ENCODE results near the gene DNAAF3.

DNAAF3 gene

DNA sequence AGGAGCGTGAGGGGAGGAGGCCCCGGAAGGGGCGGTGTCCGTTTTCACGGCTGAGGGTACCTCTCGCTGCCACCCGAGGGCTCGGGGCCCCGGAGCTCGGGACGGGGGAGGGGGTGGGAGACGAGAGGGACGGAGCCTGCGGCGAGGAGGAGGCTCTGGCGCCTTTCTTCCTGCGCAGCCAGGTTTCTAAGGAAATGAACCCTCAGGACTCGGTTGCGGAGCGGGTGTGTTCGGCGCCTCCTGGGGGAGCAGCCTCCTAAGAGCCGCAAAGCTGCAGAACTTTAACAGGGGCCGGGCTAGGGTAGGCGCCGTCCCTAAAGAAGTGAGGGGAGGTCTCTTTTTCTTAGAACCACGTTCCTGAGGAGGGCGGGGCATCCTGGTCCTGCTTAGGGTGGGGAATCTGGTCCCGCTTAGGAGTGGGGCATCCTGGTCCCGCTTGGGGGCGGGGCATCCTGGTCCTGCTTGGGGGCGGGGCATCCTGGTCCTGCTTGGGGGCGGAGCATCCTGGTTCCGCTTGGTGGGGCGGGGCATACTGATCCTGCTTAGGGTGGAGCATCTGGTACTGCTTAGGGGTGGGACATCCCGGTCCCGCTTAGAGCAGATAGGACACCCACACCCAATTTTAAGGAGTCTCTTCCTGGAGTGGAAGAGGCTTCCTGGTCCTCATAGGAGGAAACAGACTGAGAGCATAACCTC, 7.4 kb upstream of the DNAAF3 start (continued):
- TF ChIP-seq, protein P1, sequence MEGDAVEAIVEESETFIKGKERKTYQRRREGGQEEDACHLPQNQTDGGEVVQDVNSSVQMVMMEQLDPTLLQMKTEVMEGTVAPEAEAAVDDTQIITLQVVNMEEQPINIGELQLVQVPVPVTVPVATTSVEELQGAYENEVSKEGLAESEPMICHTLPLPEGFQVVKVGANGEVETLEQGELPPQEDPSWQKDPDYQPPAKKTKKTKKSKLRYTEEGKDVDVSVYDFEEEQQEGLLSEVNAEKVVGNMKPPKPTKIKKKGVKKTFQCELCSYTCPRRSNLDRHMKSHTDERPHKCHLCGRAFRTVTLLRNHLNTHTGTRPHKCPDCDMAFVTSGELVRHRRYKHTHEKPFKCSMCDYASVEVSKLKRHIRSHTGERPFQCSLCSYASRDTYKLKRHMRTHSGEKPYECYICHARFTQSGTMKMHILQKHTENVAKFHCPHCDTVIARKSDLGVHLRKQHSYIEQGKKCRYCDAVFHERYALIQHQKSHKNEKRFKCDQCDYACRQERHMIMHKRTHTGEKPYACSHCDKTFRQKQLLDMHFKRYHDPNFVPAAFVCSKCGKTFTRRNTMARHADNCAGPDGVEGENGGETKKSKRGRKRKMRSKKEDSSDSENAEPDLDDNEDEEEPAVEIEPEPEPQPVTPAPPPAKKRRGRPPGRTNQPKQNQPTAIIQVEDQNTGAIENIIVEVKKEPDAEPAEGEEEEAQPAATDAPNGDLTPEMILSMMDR (tag by site-specific recombination; IDR thresholded peaks at IDR 0.05), result peak; percentile 44; the same call in 1 of the 2 replicates
- TF ChIP-seq SP7 (tag by site-specific recombination; IDR thresholded peaks at IDR 0.05) (peak; percentile 11; the same call in 1 of the 2 replicates), SP2 (tag by site-specific recombination; IDR thresholded peaks at IDR 0.05) (peak; percentile 85), ZNF335 (tag by site-specific recombination; conservative IDR thresholded peaks at IDR 0.05) (peak; percentile 81), ZNF791 (tag by site-specific recombination; IDR thresholded peaks at IDR 0.05) (no peak)
- TF ChIP-seq, protein P2, sequence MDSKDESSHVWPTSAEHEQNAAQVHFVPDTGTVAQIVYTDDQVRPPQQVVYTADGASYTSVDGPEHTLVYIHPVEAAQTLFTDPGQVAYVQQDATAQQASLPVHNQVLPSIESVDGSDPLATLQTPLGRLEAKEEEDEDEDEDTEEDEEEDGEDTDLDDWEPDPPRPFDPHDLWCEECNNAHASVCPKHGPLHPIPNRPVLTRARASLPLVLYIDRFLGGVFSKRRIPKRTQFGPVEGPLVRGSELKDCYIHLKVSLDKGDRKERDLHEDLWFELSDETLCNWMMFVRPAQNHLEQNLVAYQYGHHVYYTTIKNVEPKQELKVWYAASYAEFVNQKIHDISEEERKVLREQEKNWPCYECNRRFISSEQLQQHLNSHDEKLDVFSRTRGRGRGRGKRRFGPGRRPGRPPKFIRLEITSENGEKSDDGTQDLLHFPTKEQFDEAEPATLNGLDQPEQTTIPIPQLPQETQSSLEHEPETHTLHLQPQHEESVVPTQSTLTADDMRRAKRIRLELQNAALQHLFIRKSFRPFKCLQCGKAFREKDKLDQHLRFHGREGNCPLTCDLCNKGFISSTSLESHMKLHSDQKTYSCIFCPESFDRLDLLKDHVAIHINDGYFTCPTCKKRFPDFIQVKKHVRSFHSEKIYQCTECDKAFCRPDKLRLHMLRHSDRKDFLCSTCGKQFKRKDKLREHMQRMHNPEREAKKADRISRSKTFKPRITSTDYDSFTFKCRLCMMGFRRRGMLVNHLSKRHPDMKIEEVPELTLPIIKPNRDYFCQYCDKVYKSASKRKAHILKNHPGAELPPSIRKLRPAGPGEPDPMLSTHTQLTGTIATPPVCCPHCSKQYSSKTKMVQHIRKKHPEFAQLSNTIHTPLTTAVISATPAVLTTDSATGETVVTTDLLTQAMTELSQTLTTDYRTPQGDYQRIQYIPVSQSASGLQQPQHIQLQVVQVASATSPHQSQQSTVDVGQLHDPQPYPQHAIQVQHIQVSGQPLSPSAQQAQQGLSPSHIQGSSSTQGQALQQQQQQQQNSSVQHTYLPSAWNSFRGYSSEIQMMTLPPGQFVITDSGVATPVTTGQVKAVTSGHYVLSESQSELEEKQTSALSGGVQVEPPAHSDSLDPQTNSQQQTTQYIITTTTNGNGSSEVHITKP (tag by site-specific recombination; IDR thresholded peaks at IDR 0.05), result peak; percentile 73

DNA sequence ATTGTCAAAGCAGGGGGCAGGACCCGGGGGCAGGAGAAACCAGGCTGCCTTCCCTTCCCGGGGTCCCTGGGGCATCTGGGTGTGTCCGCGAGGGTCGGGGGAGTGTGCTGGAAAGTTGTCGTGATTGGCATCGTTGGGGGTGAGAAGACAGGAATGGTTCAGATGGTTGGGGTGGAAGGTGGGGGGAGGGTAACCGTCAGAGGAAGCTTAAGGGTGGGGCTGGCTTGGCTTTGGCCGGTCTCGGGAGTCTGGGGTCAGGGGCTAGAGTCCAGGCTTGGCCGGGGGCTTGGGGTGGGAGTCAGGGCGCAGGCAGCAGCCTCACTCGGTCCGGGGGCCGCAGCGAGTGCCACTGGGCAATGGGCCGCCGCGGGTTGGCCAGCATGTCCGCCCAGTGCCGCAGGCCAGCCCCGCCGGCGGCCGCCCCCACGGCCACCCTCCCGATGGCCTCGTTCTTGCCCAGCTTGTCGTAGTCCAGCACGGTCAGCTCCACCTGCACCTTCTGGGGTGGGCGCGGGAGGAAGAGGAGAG, 6.8 kb upstream of the DNAAF3 start:
- H3K4me3 ChIP-seq (ENCODE audit: low read depth, low read length), result peak overlapping the region; percentile 50
- POLR2A ChIA-PET, result no interaction called here
- no peak for TF ChIP-seq ZNF274 (IDR thresholded peaks at IDR 0.05; ENCODE audit: low read length)
- no peak for TF ChIP-seq ZNF274 (tag by site-specific recombination; IDR thresholded peaks at IDR 0.05; ENCODE audit: borderline replicate concordance)
- TF ChIP-seq, protein P3, sequence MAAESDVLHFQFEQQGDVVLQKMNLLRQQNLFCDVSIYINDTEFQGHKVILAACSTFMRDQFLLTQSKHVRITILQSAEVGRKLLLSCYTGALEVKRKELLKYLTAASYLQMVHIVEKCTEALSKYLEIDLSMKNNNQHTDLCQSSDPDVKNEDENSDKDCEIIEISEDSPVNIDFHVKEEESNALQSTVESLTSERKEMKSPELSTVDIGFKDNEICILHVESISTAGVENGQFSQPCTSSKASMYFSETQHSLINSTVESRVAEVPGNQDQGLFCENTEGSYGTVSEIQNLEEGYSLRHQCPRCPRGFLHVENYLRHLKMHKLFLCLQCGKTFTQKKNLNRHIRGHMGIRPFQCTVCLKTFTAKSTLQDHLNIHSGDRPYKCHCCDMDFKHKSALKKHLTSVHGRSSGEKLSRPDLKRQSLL (tag by site-specific recombination; IDR thresholded peaks at IDR 0.05), result no peak
- peak; percentile 29; the same call in 1 of the 2 replicates for TF ChIP-seq GLIS1 (tag by site-specific recombination; IDR thresholded peaks at IDR 0.05)
- TF ChIP-seq ZBTB17 (tag by site-specific recombination; IDR thresholded peaks at IDR 0.05), result no peak
- TF ChIP-seq, protein P4, sequence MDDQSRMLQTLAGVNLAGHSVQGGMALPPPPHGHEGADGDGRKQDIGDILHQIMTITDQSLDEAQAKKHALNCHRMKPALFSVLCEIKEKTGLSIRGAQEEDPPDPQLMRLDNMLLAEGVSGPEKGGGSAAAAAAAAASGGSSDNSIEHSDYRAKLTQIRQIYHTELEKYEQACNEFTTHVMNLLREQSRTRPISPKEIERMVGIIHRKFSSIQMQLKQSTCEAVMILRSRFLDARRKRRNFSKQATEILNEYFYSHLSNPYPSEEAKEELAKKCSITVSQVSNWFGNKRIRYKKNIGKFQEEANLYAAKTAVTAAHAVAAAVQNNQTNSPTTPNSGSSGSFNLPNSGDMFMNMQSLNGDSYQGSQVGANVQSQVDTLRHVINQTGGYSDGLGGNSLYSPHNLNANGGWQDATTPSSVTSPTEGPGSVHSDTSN (CRISPR knock-in tag; IDR thresholded peaks at IDR 0.05), result peak; percentile 40; the same call in 1 of the 2 replicates
- no peak for TF ChIP-seq ZSCAN16 (tag by site-specific recombination; IDR thresholded peaks at IDR 0.05)
- TF ChIP-seq, protein P5, sequence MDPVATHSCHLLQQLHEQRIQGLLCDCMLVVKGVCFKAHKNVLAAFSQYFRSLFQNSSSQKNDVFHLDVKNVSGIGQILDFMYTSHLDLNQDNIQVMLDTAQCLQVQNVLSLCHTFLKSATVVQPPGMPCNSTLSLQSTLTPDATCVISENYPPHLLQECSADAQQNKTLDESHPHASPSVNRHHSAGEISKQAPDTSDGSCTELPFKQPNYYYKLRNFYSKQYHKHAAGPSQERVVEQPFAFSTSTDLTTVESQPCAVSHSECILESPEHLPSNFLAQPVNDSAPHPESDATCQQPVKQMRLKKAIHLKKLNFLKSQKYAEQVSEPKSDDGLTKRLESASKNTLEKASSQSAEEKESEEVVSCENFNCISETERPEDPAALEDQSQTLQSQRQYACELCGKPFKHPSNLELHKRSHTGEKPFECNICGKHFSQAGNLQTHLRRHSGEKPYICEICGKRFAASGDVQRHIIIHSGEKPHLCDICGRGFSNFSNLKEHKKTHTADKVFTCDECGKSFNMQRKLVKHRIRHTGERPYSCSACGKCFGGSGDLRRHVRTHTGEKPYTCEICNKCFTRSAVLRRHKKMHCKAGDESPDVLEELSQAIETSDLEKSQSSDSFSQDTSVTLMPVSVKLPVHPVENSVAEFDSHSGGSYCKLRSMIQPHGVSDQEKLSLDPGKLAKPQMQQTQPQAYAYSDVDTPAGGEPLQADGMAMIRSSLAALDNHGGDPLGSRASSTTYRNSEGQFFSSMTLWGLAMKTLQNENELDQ (tag by site-specific recombination; IDR thresholded peaks at IDR 0.05; ENCODE audit: low read depth), result no peak
- TF ChIP-seq, protein P6, sequence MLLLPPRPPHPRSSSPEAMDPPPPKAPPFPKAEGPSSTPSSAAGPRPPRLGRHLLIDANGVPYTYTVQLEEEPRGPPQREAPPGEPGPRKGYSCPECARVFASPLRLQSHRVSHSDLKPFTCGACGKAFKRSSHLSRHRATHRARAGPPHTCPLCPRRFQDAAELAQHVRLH (tag by site-specific recombination; IDR thresholded peaks at IDR 0.05), result no peak
- TF ChIP-seq, protein P1 (tag by site-specific recombination; IDR thresholded peaks at IDR 0.05), result no peak
- no peak for TF ChIP-seq KLF7 (tag by site-specific recombination; IDR thresholded peaks at IDR 0.05; ENCODE audit: borderline replicate concordance)
- TF ChIP-seq SP2 (tag by site-specific recombination; IDR thresholded peaks at IDR 0.05), result no peak
- no peak for TF ChIP-seq TCF7L2 (IDR thresholded peaks at IDR 0.05; ENCODE audit: borderline replicate concordance, low read depth, low read length)
- no peak for TF ChIP-seq ZFHX2 (tag by site-specific recombination; conservative IDR thresholded peaks at IDR 0.05)
- TF ChIP-seq, protein P7, sequence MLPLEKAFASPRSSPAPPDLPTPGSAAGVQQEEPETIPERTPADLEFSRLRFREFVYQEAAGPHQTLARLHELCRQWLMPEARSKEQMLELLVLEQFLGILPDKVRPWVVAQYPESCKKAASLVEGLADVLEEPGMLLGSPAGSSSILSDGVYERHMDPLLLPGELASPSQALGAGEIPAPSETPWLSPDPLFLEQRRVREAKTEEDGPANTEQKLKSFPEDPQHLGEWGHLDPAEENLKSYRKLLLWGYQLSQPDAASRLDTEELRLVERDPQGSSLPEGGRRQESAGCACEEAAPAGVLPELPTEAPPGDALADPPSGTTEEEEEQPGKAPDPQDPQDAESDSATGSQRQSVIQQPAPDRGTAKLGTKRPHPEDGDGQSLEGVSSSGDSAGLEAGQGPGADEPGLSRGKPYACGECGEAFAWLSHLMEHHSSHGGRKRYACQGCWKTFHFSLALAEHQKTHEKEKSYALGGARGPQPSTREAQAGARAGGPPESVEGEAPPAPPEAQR (tag by site-specific recombination; IDR thresholded peaks at IDR 0.05), result no peak
- no peak for TF ChIP-seq ZNF544 (tag by site-specific recombination; IDR thresholded peaks at IDR 0.05)

More for the DNA sequence above, 6.8 kb upstream of the DNAAF3 start:
- H3K27ac ChIP-seq (ENCODE audit: extremely low read depth, low read depth, low read length), result peak overlapping the region; percentile 7; the same call in 1 of the 2 replicates
- peaks cover 7% of the 10 kb centered on the region for H3K4me1 ChIP-seq (ENCODE audit: control insufficient read depth, insufficient read depth, low read length)
- H3K36me3 ChIP-seq (ENCODE audit: control insufficient read depth in 2 of 2, insufficient read depth in 1 of 2, low read length in 2 of 2), result no peaks in the 10 kb centered on the region
- CTCF ChIA-PET, result interaction anchor here (0.7 to 1.2 kb wide), 2 partner anchors 32 to 33 kb away, joined by 3 to 4 read pairs; no protein-coding TSS in a partner anchor
- H3K9me3 ChIP-seq (ENCODE audit: control insufficient read depth, insufficient read depth, low read depth, low read length), result no peaks in the 10 kb centered on the region

Data from HEK293 (cell line).